B cell (primary cell): ENCODE data around the gene PSMB8. TPM values are rescaled to one million over a fixed set of nuclear protein-coding genes. Genes with fewer than 3 reads are reported as not detected.

Experiments
- ATAC-seq: fragments of 200-7000 bp; cut with Tn5 transposase; one replicate; pipeline ENCODE4 v1.10.0; 2021; ENCODE audit warnings: low read depth, mild to moderate bottlenecking, moderate number of reproducible peaks, moderate library complexity
- CTCF ChIA-PET: fragments of 350-600 bp; sonication (Branson Sonifier 250); formaldehyde crosslinking; loops from one replicate; lab custom pipeline; 2021; ENCODE audit warnings: antibody characterized with exemption, inconsistent platforms; lab: Charles Lee
- POLR2A ChIA-PET: fragments of 350-600 bp; sonication (Branson Sonifier 250); formaldehyde crosslinking; loops from one replicate; lab custom pipeline; 2021; ENCODE audit warnings: antibody characterized with exemption; lab: Charles Lee
- DNase-seq: peaks from one replicate; pipeline ENCODE4 v3.0.0; 2013
- H2AFZ ChIP-seq: 2 replicates; pipeline ENCODE4 v1.6.1; 2012; ENCODE audit warnings: mild to moderate bottlenecking, low read depth, low read length; ENCODE audit not compliant: insufficient read depth, poor library complexity, severe bottlenecking
- H3K27ac ChIP-seq, 2 donors: 1 replicate in 1 of 2; 2 replicates in 1 of 2; pipeline ENCODE4 v1.5.1; 2012 to 2013; ENCODE audit warnings: low read length in 2 of 2, mild to moderate bottlenecking in 2 of 2, moderate library complexity in 1 of 2
- H3K27me3 ChIP-seq, 4 experiments: fragments of 200-600 bp in 1 of 4; sonication (generic) in 1 of 4; replicated peaks in 1 of 4; 1 replicate in 2 of 4; 2 replicates in 2 of 4; pipeline versions ENCODE4 v1.6.1 to v1.7.0; 2013 to 2016; ENCODE audit warnings: low read length in 3 of 4, mild to moderate bottlenecking in 2 of 4, mixed read lengths in 1 of 4, moderate library complexity in 1 of 4; ENCODE audit not compliant: insufficient read depth in 4 of 4, control insufficient read depth in 3 of 4; ENCODE audit errors: control extremely low read depth in 1 of 4
- H3K36me3 ChIP-seq, 2 experiments: replicated peaks in 1 of 2; 1 replicate in 1 of 2; 2 replicates in 1 of 2; pipeline versions ENCODE4 v1.6.1 to v1.7.1; 2013; ENCODE audit warnings: low read length in 1 of 2; ENCODE audit not compliant: insufficient read depth in 2 of 2, control insufficient read depth in 1 of 2; ENCODE audit errors: control extremely low read depth in 1 of 2, extremely low read depth in 1 of 2
- H3K4me1 ChIP-seq, 2 donors: fragments of 200-600 bp in 1 of 2; sonication (generic) in 1 of 2; 1 replicate in 1 of 2; 2 replicates in 1 of 2; pipeline versions ENCODE4 v1.5.1 to v1.6.1; 2013 to 2017; ENCODE audit warnings: low read length in 2 of 2; ENCODE audit not compliant: control insufficient read depth in 2 of 2, insufficient read depth in 2 of 2
- H3K4me2 ChIP-seq: replicated peaks from 2 replicates; pipeline ENCODE3; 2012; ENCODE audit warnings: mild to moderate bottlenecking, low read depth, low read length; ENCODE audit not compliant: poor library complexity, severe bottlenecking
- H3K4me3 ChIP-seq, 5 experiments: fragments of 200-600 bp in 1 of 5; sonication (generic) in 1 of 5; 1 replicate in 3 of 5; 2 replicates in 2 of 5; pipeline versions ENCODE4 v1.5.1 to v1.7.0; 2011 to 2016; ENCODE audit warnings: low read length in 4 of 5, mild to moderate bottlenecking in 4 of 5, low read depth in 2 of 5, control low read depth in 1 of 5, moderate library complexity in 1 of 5; ENCODE audit not compliant: insufficient read depth in 1 of 5; ENCODE audit errors: control extremely low read depth in 1 of 5, extremely low read depth in 1 of 5
- H3K79me2 ChIP-seq: fragments of 200-600 bp; sonication (generic); one replicate; pipeline ENCODE4 v1.6.0; 2016; ENCODE audit warnings: low read length; ENCODE audit not compliant: control insufficient read depth, insufficient read depth
- H3K9ac ChIP-seq: fragments of 200-600 bp; sonication (generic); 2 replicates; pipeline ENCODE4 v1.6.1; 2017; ENCODE audit warnings: mild to moderate bottlenecking, low read length, moderate library complexity
- H3K9me3 ChIP-seq, 3 donors: one replicate each; pipeline versions ENCODE4 v1.6.1 to v1.7.1; 2013; ENCODE audit warnings: low read length in 2 of 3; ENCODE audit not compliant: control insufficient read depth in 2 of 3, insufficient read depth in 1 of 3; ENCODE audit errors: control extremely low read depth in 1 of 3
- H4K20me1 ChIP-seq: 2 replicates; pipeline ENCODE4 v1.6.0; 2012; ENCODE audit warnings: mild to moderate bottlenecking, low read length; ENCODE audit not compliant: insufficient read depth, control insufficient read depth, poor library complexity, severe bottlenecking
- H3K27ac Mint-ChIP-seq: one replicate; pipeline ENCODE4 v1.8.0; 2021; ENCODE audit warnings: mixed read lengths
- H3K27me3 Mint-ChIP-seq: one replicate; pipeline ENCODE4 v1.8.0; 2021; ENCODE audit warnings: mixed read lengths
- H3K4me1 Mint-ChIP-seq: one replicate; pipeline ENCODE4 v1.8.0; 2021; ENCODE audit warnings: mixed read lengths
- H3K4me3 Mint-ChIP-seq: one replicate; pipeline ENCODE4 v1.8.0; 2021; ENCODE audit warnings: mixed read lengths
- H3K9me3 Mint-ChIP-seq: one replicate; pipeline ENCODE4 v1.8.0; 2022; ENCODE audit warnings: mixed read lengths; ENCODE audit not compliant: insufficient read depth
- EZH2 ChIP-seq: IDR thresholded peaks from 2 replicates; pipeline ENCODE4 v1.6.1; 2012; ENCODE audit warnings: borderline replicate concordance, low read depth, mild to moderate bottlenecking, moderate library complexity, low read length; ENCODE audit not compliant: insufficient read depth, poor library complexity, severe bottlenecking
- WGBS: methylation state at CpG from one replicate; pipeline ENCODE4 v1.1.5; 2013; ENCODE audit warnings: missing lambda C conversion rate; ENCODE audit not compliant: insufficient coverage; 5-methylcytosine and 5-hydroxymethylcytosine counted together
- intact Hi-C: fragments of 100-400 bp; cut with micrococcal nuclease; formaldehyde crosslinking; loops from one replicate; pipeline ENCODE4 v1.10.0; 2022
- polyA plus RNA-seq: library from polyadenylated mRNA; depleted of rRNA; stranded (reverse); fragments of >200 nt; gene quantifications from 2 replicates; pipeline ENCODE4 v1.2.3, GENCODE V29; 2012
- total RNA-seq, 2 donors: library from RNA; stranded (reverse); fragments of 120-200 nt in 1 of 2; gene quantifications; 1 replicate in 1 of 2; 2 replicates in 1 of 2; pipeline versions ENCODE4 v1.2.3 to v1.2.4, GENCODE V29; 2013 to 2022
- TF ChIP-seq, protein P1 (sequence below): fragments of 200-600 bp; IDR thresholded peaks from one replicate; pipeline ENCODE4 v1.8.0; 2022; ENCODE audit warnings: antibody characterized with exemption, mild to moderate bottlenecking

PSMB8 gene
- total and polyA plus RNA-seq, 2 donors (not counting 1 experiment from before 2014, with no cell fraction given): 129 to 256 TPM

DNA sequence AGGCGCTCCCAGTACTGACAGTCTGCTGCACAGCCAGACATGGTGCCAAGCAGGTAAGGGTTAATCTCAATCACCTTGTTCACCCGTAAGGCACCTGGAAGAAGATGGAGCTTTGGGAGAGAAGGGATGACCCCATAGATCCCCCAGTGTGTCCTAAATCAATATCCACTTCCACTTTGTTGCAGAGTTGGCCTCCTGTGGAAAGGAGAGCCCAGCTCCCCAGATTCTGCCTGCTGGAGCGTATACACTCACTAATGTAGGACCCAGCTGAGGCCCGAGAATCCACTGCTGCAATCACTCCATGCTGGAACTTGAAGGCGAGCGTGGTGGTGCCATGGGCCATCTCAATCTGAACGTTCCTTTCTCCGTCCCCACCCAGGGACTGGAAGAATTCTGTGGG is 1.2 kb downstream of the PSMB8 start:
- H3K4me1 ChIP-seq: peaks cover 67 to 76% of the 10 kb centered on the region in 2 donors
- H3K79me2 ChIP-seq: peaks cover 83% of the 10 kb centered on the region
- 80% methylated on average over 7 of the region's 8 CpGs for WGBS
- no peaks in the 10 kb centered on the region for H3K9me3 ChIP-seq
- H3K27ac Mint-ChIP-seq: peak overlapping the region; percentile 99
- CTCF ChIA-PET: interaction anchor here (0.7 to 11.0 kb wide), 7 partner anchors 14 to 142 kb away, joined by 3 to 359 read pairs (median 4); partner anchors contain the start of genes PSMB9 and TAP1
- H4K20me1 ChIP-seq: peaks cover 10% of the 10 kb centered on the region
- H3K27me3 Mint-ChIP-seq: no peaks in the 10 kb centered on the region
- no peak overlapping the region for H2AFZ ChIP-seq
- POLR2A ChIA-PET: interaction anchor here (0.5 to 9.7 kb wide), 6 partner anchors 13 to 1249 kb away, joined by 3 to 282 read pairs (median 4); partner anchors contain the start of genes HLA-DMA, PSMB9 and TAP1
- H3K4me3 ChIP-seq: peak overlapping the region; percentile 88 to 100 (median 95)
- no peaks in the 10 kb centered on the region for H3K27me3 ChIP-seq
- peaks cover 80% of the 10 kb centered on the region for H3K4me1 Mint-ChIP-seq
- peak overlapping the region; percentile 96 for H3K9ac ChIP-seq
- peak overlapping the region; percentile 95 for H3K4me3 Mint-ChIP-seq
- H3K27ac ChIP-seq: peak overlapping the region; percentile 96 to 97
- DNase-seq (no peak), ATAC-seq (no peak)
- H3K9me3 Mint-ChIP-seq: no peaks in the 10 kb centered on the region
- TF ChIP-seq EZH2: no peak
- TF ChIP-seq, protein P1, sequence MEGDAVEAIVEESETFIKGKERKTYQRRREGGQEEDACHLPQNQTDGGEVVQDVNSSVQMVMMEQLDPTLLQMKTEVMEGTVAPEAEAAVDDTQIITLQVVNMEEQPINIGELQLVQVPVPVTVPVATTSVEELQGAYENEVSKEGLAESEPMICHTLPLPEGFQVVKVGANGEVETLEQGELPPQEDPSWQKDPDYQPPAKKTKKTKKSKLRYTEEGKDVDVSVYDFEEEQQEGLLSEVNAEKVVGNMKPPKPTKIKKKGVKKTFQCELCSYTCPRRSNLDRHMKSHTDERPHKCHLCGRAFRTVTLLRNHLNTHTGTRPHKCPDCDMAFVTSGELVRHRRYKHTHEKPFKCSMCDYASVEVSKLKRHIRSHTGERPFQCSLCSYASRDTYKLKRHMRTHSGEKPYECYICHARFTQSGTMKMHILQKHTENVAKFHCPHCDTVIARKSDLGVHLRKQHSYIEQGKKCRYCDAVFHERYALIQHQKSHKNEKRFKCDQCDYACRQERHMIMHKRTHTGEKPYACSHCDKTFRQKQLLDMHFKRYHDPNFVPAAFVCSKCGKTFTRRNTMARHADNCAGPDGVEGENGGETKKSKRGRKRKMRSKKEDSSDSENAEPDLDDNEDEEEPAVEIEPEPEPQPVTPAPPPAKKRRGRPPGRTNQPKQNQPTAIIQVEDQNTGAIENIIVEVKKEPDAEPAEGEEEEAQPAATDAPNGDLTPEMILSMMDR: no peak
- H3K36me3 ChIP-seq: peaks cover 7 to 51% of the 10 kb centered on the region in 2 experiments
- peak overlapping the region; percentile 73 for H3K4me2 ChIP-seq
- intact Hi-C loops: loop anchor here (5.0 kb wide), 1 partner anchor 175 kb away; the partner anchor contains the start of gene HLA-DQB1

DNA sequence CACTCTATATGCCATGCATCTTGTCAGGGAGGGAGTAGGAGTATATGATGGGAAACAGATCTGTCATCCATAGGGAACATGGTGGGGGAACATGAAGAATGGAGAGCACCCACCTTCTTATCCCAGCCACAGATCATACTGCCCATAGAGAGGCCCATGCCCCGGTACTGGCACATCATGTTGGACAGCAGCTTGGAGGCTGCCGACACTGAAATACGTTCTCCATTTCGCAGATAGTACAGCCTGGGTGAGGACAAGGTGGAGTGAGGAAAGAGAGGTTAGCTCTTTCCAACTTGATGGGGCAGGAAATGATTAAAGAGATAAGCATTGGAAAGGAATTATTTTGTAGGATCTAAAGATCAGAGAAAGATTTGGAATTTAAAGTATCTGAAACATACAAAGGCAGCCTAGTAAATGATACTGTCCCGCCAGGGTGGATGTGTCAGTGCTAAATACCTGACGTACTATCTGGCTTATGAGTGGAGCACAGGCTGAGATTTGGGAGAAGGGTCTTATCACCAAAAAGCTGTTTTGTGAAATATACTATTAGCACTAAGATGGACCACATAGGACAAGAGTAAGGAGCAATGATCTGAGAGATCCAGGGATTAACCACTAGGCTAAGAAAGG is 1.7 kb downstream of the PSMB8 start:
- ATAC-seq (no peak), DNase-seq (no peak)
- H3K9me3 Mint-ChIP-seq: no peaks in the 10 kb centered on the region
- H3K27me3 Mint-ChIP-seq: no peaks in the 10 kb centered on the region
- H4K20me1 ChIP-seq: peaks cover 10% of the 10 kb centered on the region
- H3K36me3 ChIP-seq: peaks cover 5 to 47% of the 10 kb centered on the region in 2 experiments
- peaks cover 67 to 76% of the 10 kb centered on the region in 2 donors for H3K4me1 ChIP-seq
- ChIA-PET POLR2A (interaction anchor here (0.5 to 9.7 kb wide), 6 partner anchors 14 to 1249 kb away, joined by 3 to 282 read pairs (median 4); partner anchors contain the start of genes HLA-DMA, PSMB9 and TAP1), CTCF (interaction anchor here (0.7 to 11.0 kb wide), 9 partner anchors 14 to 143 kb away, joined by 3 to 359 read pairs (median 4); partner anchors contain the start of genes PSMB9 and TAP1)
- H3K9ac ChIP-seq: peak overlapping the region; percentile 96
- no peaks in the 10 kb centered on the region for H3K9me3 ChIP-seq
- intact Hi-C loops: loop anchor here (5.0 kb wide), 1 partner anchor 175 kb away; the partner anchor contains the start of gene HLA-DQB1
- H2AFZ ChIP-seq: no peak overlapping the region
- peaks cover 80% of the 10 kb centered on the region for H3K4me1 Mint-ChIP-seq
- peak overlapping the region; percentile 95 for H3K4me3 Mint-ChIP-seq
- H3K27me3 ChIP-seq: no peaks in the 10 kb centered on the region
- peak overlapping the region; percentile 73 for H3K4me2 ChIP-seq
- peak overlapping the region in 4 of 5 experiments; percentile 88 to 100 (median 94) for H3K4me3 ChIP-seq
- 96% methylated on average over 5 of the region's 6 CpGs for WGBS
- peak overlapping the region; percentile 96 to 97 for H3K27ac ChIP-seq
- H3K79me2 ChIP-seq: peaks cover 83% of the 10 kb centered on the region
- TF ChIP-seq, protein P1: no peak
- no peak for TF ChIP-seq EZH2
- peak overlapping the region; percentile 99 for H3K27ac Mint-ChIP-seq
